ENCODE data around the gene LRMDA.

LRMDA gene

GRCh38 chr10:75938380-75939122, 507.1 kb downstream of the LRMDA start:
- H3K9me2 ChIP-seq (replicated peaks; ENCODE audit: low read depth, low read length) = no peaks in the 10 kb centered on the region
- no peaks in the 10 kb centered on the region for H3F3A ChIP-seq (ENCODE audit: low read depth)
- H3K4me3 ChIP-seq (ENCODE audit: low read length, poor library complexity, severe bottlenecking) = no peak overlapping the region
- H3K36me3 ChIP-seq (ENCODE audit: insufficient read depth, low read length) = no peaks in the 10 kb centered on the region
- H3K9ac ChIP-seq (ENCODE audit: low read depth, low read length, poor library complexity, severe bottlenecking) = no peak overlapping the region
- H3K4me2 ChIP-seq (ENCODE audit: low read depth, low read length, poor library complexity, severe bottlenecking) = no peak overlapping the region
- TF ChIP-seq CTCF (conservative IDR thresholded peaks at IDR 0.05; ENCODE audit: low read length) (no peak), EZH2phosphoT487 (IDR thresholded peaks at IDR 0.05; ENCODE audit: borderline replicate concordance) (no peak)
- no peak overlapping the region for H2AFZ ChIP-seq (ENCODE audit: low read length)
- H3K79me2 ChIP-seq (ENCODE audit: insufficient read depth, low read length) = no peaks in the 10 kb centered on the region
- no peaks in the 10 kb centered on the region for H3K27me3 ChIP-seq (ENCODE audit: insufficient read depth, low read length, poor library complexity, severe bottlenecking)
- H3K9me3 ChIP-seq (ENCODE audit: insufficient read depth, low read depth, low read length) = no peaks in the 10 kb centered on the region
- H3K4me1 ChIP-seq (ENCODE audit: insufficient read depth, low read length, poor library complexity, severe bottlenecking) = no peaks in the 10 kb centered on the region
- H4K20me1 ChIP-seq (ENCODE audit: insufficient read depth, low read length, poor library complexity, severe bottlenecking) = no peaks in the 10 kb centered on the region

- Histone ChIP-seq H3K4me2 (ENCODE audit: low read depth, low read length, poor library complexity, severe bottlenecking) (no peak overlapping the region), H3K9ac (ENCODE audit: low read depth, low read length, poor library complexity, severe bottlenecking) (no peak overlapping the region), H3K9me3 (ENCODE audit: insufficient read depth, low read depth, low read length) (no peaks in the 10 kb centered on the region), H4K20me1 (ENCODE audit: insufficient read depth, low read length, poor library complexity, severe bottlenecking) (no peaks in the 10 kb centered on the region), H3K79me2 (ENCODE audit: insufficient read depth, low read length) (no peaks in the 10 kb centered on the region), H3K27me3 (ENCODE audit: insufficient read depth, low read length, poor library complexity, severe bottlenecking) (peaks cover 7% of the 10 kb centered on the region), H3F3A (ENCODE audit: low read depth) (no peaks in the 10 kb centered on the region), H3K4me3 (ENCODE audit: low read length, poor library complexity, severe bottlenecking) (no peak overlapping the region), H3K36me3 (ENCODE audit: insufficient read depth, low read length) (no peaks in the 10 kb centered on the region), H3K4me1 (ENCODE audit: insufficient read depth, low read length, poor library complexity, severe bottlenecking) (no peaks in the 10 kb centered on the region), H3K9me2 (replicated peaks; ENCODE audit: low read depth, low read length) (no peaks in the 10 kb centered on the region), H2AFZ (ENCODE audit: low read length) (no peak overlapping the region)
- TF ChIP-seq EZH2phosphoT487 (IDR thresholded peaks at IDR 0.05; ENCODE audit: borderline replicate concordance) (no peak), CTCF (conservative IDR thresholded peaks at IDR 0.05; ENCODE audit: low read length) (no peak)
Measured at GRCh38 chr10:75939541-75939940, 508.1 kb downstream of the LRMDA start.

GRCh38 chr10:75940742-75941141, 509.3 kb downstream of the LRMDA start:
- Histone ChIP-seq H3K9ac (ENCODE audit: low read depth, low read length, poor library complexity, severe bottlenecking) (no peak overlapping the region), H3K79me2 (ENCODE audit: insufficient read depth, low read length) (no peaks in the 10 kb centered on the region), H3K4me2 (ENCODE audit: low read depth, low read length, poor library complexity, severe bottlenecking) (no peak overlapping the region), H3K9me2 (replicated peaks; ENCODE audit: low read depth, low read length) (no peaks in the 10 kb centered on the region), H3F3A (ENCODE audit: low read depth) (no peaks in the 10 kb centered on the region), H3K4me1 (ENCODE audit: insufficient read depth, low read length, poor library complexity, severe bottlenecking) (no peaks in the 10 kb centered on the region), H3K4me3 (ENCODE audit: low read length, poor library complexity, severe bottlenecking) (no peak overlapping the region), H3K27me3 (ENCODE audit: insufficient read depth, low read length, poor library complexity, severe bottlenecking) (peaks cover 7% of the 10 kb centered on the region), H4K20me1 (ENCODE audit: insufficient read depth, low read length, poor library complexity, severe bottlenecking) (no peaks in the 10 kb centered on the region), H2AFZ (ENCODE audit: low read length) (no peak overlapping the region), H3K9me3 (ENCODE audit: insufficient read depth, low read depth, low read length) (no peaks in the 10 kb centered on the region; the same call in 1 of the 2 replicates), H3K36me3 (ENCODE audit: insufficient read depth, low read length) (no peaks in the 10 kb centered on the region)
- no peak for TF ChIP-seq CTCF (conservative IDR thresholded peaks at IDR 0.05; ENCODE audit: low read length)

Data from Loucy (cell line).